T-helper 1 cell treated with Interleukin-12 subunit alpha and Interleukin-12 subunit beta and Interleukin-4 antibody, amounts not matched to agents 30 μg/mL and 1 μg/mL, for 36 hours (primary cell): ENCODE results near the gene BTNL9.
"Not testable (repeated sequence)": the region's sequence is repeated elsewhere in the genome, so short reads cannot be mapped to it uniquely, and the experiment has no call there.

ENCODE experiments used
- H3K27ac Mint-ChIP-seq: one replicate; pipeline ENCODE4 v1.8.0; 2021; ENCODE audit warnings: mild to moderate bottlenecking, mixed read lengths
- H3K27me3 Mint-ChIP-seq: one replicate; pipeline ENCODE4 v1.8.0; 2021; ENCODE audit warnings: low read depth, mixed read lengths
- H3K36me3 Mint-ChIP-seq: one replicate; pipeline ENCODE4 v1.8.0; 2021; ENCODE audit warnings: low read depth, mixed read lengths
- H3K4me1 Mint-ChIP-seq: one replicate; pipeline ENCODE4 v1.8.0; 2021; ENCODE audit warnings: low read depth, mixed read lengths
- H3K4me3 Mint-ChIP-seq: one replicate; pipeline ENCODE4 v1.8.0; 2021; ENCODE audit warnings: mild to moderate bottlenecking, moderate library complexity, mixed read lengths
- H3K9me3 Mint-ChIP-seq: one replicate; pipeline ENCODE4 v1.8.0; 2021; ENCODE audit warnings: mixed read lengths

Gene BTNL9

DNA sequence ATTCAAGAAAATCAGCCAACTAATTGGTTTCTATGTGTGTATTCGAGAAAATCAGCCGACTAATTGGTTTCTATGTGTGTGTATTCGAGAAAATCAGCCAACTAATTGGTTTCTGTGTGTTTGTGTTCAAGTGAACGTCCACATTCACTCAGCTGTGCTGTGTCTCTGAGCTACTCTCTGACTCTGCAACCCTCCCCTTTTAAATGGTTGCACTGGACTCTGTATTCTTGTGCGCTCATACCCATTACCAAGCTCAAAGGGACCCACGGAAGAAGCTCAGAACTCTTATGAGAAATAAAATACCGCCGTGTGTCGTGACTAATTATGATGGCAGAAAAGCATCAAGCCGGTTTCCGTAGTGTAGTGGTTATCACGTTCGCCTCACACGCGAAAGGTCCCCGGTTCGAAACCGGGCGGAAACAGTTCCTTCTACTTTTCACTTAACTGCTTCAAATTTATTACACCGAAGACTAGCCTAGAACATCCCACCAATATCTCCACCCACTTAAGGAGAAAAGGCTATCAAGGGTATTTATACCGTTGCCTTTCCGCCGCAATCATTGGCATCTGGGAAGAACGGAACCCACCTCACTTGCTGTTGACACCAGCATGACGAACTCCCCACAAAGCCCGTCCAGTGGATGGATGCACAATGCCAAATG, 56.8 kb downstream of the BTNL9 start:
- peaks cover 18% of the 10 kb centered on the region for H3K27me3 Mint-ChIP-seq
- H3K4me1 Mint-ChIP-seq, H3K4me3 Mint-ChIP-seq, H3K9me3 Mint-ChIP-seq, H3K27ac Mint-ChIP-seq, H3K36me3 Mint-ChIP-seq: not testable (repeated sequence)

DNA sequence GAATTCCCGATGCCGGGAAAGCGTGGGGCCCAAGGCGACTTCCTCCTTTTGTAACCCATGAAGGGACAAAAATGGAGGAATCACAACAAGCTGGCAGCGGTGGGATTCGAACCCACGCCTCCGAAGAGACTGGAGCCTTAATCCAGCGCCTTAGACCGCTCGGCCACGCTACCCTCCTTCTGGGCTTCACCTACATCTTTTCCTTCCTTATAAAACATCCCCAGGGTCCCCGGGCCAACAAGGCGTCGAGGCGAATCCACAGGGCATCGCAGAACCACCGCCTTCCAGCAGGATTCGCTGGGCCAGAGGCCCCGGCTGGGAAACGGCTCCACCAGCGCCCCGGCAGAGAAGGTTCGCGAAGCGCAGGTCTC, 57.3 kb downstream of the BTNL9 start:
- not testable (repeated sequence) for H3K36me3 Mint-ChIP-seq, H3K4me1 Mint-ChIP-seq, H3K27ac Mint-ChIP-seq, H3K4me3 Mint-ChIP-seq, H3K9me3 Mint-ChIP-seq
- H3K27me3 Mint-ChIP-seq, result peaks cover 18% of the 10 kb centered on the region

DNA sequence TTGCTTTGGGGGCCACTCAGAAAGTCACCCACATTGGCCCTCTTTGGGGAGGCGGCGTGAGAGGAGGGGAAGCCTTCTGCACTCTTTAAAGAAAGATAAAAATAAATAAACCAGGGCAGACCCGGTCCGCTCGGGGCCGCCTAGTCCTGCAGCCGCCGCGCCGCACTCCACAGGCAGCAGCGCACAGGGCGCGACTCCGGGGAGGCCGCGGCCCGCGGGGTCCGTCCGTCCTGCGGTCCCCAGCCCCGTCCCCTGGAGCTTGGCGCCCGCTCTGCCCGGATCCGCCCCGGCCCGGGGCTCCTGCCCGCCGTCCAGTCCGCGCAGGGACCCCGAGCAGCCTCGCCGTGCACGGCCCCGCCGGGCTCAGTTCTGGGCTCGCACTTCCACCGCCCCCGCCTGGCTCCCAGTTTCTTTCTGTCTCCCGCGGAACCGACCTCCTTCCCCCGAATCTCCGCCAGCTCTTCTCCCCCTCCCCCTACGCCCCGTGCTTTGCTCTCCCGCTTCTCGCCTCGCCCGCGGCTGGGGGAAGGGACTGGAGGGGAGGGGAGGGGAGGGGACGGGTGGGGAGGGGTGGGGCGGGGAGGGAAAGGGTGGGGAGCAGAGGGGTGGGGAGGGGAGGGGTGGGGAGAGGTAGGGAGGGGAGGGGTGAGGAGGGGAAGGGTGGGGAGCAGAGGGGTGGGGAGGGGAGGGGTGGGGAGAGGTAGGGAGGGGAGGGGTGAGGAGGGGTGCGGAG, 57.9 kb downstream of the BTNL9 start:
- peaks cover 18% of the 10 kb centered on the region for H3K27me3 Mint-ChIP-seq
- H3K9me3 Mint-ChIP-seq, H3K36me3 Mint-ChIP-seq, H3K4me3 Mint-ChIP-seq, H3K27ac Mint-ChIP-seq, H3K4me1 Mint-ChIP-seq: not testable (repeated sequence)

DNA sequence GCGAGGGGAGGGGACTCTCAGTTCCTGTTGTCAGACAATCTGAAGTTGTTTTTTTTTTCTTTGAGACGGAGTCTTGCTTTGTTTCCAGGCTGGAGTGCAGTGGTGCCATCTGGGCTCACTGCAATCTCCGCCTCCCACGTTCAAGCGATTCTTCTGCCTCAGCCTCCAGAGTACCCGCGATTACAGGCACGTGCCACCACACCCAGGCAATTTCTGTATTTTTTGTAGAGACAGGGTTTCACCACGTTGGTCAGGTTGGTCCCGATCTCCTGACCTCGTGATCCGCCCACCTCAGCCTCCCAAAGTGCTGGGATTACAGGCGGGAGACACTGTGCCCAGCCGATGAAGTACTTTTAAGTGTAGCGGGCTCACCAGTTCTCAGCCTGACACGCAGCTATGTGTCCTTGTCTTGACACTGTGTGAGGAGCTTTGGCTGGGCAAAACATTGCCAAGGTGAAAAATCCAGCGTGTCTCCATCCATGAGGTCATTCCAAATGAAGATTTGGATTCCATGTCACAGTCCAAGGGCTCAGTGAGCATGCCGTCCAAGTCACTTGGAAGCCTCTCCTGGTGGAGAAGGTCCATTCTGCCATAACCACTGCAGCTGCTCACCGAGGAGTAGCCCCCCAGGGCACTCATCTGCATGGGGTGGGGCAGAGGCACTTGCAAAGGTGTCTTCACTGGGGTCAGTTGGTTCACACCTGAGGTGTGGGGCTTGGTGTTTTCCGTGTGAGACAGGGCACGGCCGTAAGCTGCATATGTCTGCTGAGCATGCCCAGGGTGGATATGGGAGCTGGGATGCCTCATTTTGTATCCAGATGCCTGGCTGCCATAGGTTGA, 58.9 kb downstream of the BTNL9 start:
- H3K27ac Mint-ChIP-seq, result peak overlapping the region; percentile 31
- no peak overlapping the region for H3K4me3 Mint-ChIP-seq
- peaks cover 19% of the 10 kb centered on the region for H3K27me3 Mint-ChIP-seq
- H3K36me3 Mint-ChIP-seq, result peaks cover under 1% of the 10 kb centered on the region
- H3K4me1 Mint-ChIP-seq, result no peaks in the 10 kb centered on the region
- H3K9me3 Mint-ChIP-seq, result no peaks in the 10 kb centered on the region

DNA sequence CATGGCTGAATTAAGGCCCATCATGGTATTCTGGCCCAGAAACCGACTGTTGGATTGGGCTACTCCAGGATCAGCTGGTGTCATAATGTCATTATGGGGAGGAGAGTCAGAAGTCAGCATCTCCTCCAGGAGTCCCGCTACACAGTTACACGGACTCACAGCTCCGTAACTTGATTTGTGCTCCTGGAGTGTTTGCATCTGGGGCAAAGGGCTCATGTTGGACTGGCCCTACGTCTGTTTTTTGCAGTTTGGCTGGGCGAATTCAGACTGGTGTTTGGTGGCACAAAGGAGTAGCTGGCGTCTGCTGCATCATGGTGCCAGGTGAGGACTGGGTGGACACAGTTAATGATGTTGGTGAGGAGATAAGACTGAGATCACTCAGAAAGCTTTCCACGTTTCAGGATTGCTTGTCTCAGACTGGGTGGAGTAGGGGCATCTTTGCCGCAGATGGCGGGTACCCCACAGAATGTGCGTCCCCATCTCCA, 59.6 kb downstream of the BTNL9 start:
- Mint-ChIP-seq H3K4me3 (no peak overlapping the region), H3K36me3 (peaks cover 3% of the 10 kb centered on the region), H3K4me1 (peaks cover 3% of the 10 kb centered on the region), H3K27ac (peak overlapping the region; percentile 57), H3K27me3 (peaks cover 26% of the 10 kb centered on the region), H3K9me3 (no peaks in the 10 kb centered on the region)

DNA sequence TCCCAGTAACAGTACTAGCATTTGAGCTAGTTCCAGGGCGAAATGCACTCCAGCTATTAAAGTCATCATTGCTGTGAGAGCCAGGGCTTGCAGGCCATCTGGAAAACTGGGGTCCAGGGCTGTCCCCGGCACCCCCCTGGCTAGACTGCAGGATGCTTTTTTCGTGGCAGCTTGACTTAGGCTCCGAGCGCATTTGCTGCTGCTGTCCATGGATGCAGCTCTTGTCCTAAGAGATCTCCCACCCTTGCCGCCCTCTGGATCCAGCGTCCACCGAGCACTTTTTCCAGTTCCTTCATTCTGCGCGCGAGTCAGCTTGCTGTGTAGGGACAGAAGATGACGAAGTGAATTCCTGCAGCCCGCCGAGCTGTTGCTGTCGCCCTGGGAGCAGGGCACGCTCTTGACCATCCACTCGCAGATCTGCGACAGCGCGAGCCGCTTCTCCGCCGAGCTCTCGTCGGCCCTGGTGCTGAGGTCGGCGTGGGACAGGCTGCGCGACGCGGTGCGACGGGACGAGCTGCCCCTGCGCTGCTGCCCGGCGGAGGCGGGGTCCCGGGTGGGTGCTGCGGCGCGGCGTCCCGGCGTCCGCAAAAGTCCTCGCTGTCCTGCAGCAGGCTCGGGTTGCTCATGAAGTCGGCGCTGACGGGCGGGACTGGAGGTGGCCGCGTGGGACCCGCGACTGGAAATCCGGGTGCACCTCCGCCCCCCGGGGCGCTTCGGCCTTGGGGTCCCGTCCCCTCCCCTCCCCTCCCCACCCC, 60.2 kb downstream of the BTNL9 start:
- peaks cover 3% of the 10 kb centered on the region for H3K4me1 Mint-ChIP-seq
- H3K36me3 Mint-ChIP-seq, result peaks cover 3% of the 10 kb centered on the region
- H3K27me3 Mint-ChIP-seq, result peaks cover 29% of the 10 kb centered on the region
- no peak overlapping the region for H3K4me3 Mint-ChIP-seq
- peak overlapping the region; percentile 59 for H3K27ac Mint-ChIP-seq
- H3K9me3 Mint-ChIP-seq, result no peaks in the 10 kb centered on the region

DNA sequence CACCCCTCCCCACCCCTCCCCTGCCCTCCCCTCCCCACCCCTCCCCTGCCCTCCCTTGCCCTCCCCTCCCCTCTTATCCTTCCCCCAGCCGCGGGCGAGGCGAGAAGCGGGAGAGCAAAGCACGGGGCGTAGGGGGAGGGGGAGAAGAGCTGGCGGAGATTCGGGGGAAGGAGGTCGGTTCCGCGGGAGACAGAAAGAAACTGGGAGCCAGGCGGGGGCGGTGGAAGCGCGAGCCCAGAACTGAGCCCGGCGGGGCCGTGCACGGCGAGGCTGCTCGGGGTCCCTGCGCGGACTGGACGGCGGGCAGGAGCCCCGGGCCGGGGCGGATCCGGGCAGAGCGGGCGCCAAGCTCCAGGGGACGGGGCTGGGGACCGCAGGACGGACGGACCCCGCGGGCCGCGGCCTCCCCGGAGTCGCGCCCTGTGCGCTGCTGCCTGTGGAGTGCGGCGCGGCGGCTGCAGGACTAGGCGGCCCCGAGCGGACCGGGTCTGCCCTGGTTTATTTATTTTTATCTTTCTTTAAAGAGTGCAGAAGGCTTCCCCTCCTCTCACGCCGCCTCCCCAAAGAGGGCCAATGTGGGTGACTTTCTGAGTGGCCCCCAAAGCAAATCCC, 61.1 kb downstream of the BTNL9 start:
- H3K27me3 Mint-ChIP-seq, result peaks cover 37% of the 10 kb centered on the region
- not testable (repeated sequence) for H3K4me1 Mint-ChIP-seq, H3K9me3 Mint-ChIP-seq, H3K36me3 Mint-ChIP-seq, H3K27ac Mint-ChIP-seq, H3K4me3 Mint-ChIP-seq

DNA sequence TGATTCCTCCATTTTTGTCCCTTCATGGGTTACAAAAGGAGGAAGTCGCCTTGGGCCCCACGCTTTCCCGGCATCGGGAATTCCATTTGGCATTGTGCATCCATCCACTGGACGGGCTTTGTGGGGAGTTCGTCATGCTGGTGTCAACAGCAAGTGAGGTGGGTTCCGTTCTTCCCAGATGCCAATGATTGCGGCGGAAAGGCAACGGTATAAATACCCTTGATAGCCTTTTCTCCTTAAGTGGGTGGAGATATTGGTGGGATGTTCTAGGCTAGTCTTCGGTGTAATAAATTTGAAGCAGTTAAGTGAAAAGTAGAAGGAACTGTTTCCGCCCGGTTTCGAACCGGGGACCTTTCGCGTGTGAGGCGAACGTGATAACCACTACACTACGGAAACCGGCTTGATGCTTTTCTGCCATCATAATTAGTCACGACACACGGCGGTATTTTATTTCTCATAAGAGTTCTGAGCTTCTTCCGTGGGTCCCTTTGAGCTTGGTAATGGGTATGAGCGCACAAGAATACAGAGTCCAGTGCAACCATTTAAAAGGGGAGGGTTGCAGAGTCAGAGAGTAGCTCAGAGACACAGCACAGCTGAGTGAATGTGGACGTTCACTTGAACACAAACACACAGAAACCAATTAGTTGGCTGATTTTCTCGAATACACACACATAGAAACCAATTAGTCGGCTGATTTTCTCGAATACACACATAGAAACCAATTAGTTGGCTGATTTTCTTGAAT, 62.0 kb downstream of the BTNL9 start:
- not testable (repeated sequence) for H3K9me3 Mint-ChIP-seq, H3K27ac Mint-ChIP-seq, H3K4me3 Mint-ChIP-seq, H3K36me3 Mint-ChIP-seq, H3K4me1 Mint-ChIP-seq
- H3K27me3 Mint-ChIP-seq, result peaks cover 43% of the 10 kb centered on the region

DNA sequence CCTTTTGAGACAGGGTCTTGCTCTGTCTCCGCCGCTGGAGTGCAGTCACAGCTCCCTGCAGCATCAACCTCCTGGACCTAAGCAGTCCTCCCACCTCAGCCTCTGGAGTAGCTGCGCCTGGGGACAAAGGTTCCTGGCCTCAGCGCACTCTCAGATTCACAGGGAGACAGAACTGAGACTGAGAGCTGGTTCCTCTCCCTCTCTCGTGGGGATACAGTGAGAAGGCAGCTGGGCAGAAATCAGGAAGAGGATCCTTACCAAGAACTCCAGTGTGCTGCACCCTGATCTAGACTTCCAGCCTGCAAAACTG, 64.1 kb downstream of the BTNL9 start:
- Mint-ChIP-seq H3K27ac (peak overlapping the region; percentile 55), H3K4me3 (peak overlapping the region; percentile 76), H3K27me3 (peaks cover 41% of the 10 kb centered on the region)
- not testable (repeated sequence) for H3K9me3 Mint-ChIP-seq, H3K36me3 Mint-ChIP-seq, H3K4me1 Mint-ChIP-seq

DNA sequence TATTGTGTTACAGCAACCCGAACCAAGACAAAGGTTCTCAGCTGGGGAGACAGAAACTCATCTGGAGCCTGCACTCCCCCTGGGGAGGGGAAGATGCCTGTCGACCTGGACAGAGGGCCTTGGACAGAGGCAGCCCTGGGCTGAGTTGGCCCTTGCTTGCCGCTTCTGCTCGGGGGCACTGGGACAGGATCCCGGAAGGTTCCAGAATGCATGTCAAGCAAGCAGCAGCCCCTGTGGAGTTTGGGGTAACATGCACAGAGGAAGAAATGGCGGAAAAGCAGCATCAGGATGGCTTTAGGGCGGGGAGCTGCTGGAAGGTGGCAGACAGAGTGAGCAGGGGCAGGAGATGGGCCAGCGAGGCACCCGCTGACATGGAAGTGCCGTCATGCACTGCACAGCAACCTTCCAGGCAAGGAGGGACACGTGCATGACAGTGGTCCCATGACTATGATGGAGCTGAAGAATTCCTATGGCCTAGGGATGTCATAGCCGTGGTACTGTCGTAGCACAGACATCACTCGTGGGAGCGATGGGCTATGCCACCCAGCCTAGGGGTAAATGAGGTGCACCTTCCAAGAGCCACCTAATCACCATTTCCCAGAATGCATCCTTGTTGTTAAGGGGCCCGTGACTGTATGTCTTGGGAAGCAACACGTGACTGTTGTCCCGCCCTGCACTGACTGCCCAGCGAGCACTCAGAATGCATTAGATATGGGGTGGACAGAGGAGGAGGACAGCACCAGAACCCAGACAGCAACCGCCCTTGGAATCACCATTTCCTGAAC, 64.7 kb downstream of the BTNL9 start:
- peaks cover 36% of the 10 kb centered on the region for H3K27me3 Mint-ChIP-seq
- H3K4me1 Mint-ChIP-seq, H3K4me3 Mint-ChIP-seq, H3K36me3 Mint-ChIP-seq, H3K9me3 Mint-ChIP-seq, H3K27ac Mint-ChIP-seq: not testable (repeated sequence)

DNA sequence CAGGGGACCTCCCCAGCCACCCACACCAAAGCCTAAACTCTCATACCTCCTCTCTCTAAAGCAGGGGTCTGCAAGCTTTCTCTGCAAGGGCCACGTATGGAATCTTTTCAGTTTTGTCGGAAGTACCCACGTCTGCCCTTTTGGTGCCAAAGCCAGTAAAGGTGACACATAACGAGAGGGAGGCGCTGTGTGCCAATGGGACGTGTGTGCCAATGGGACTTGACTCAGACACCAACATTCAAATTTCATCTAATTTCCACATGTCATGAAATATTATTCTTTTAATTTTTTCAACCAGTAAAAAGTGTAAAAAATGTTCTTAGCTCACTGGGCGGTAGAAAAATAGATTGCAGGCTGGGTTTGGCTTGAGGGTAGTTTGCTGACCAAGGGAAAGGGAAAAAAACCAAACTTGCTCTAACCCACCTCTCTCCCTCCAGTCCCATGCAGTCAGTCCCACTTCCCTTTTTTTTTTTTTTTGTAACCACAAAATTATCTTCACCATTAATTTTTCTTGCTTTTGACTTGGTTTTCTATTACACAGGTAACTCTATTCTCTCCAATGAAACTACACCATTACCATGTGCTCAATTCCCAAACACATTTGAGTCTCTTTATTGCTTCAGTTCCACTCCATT, 65.4 kb downstream of the BTNL9 start:
- peaks cover 32% of the 10 kb centered on the region for H3K27me3 Mint-ChIP-seq

DNA sequence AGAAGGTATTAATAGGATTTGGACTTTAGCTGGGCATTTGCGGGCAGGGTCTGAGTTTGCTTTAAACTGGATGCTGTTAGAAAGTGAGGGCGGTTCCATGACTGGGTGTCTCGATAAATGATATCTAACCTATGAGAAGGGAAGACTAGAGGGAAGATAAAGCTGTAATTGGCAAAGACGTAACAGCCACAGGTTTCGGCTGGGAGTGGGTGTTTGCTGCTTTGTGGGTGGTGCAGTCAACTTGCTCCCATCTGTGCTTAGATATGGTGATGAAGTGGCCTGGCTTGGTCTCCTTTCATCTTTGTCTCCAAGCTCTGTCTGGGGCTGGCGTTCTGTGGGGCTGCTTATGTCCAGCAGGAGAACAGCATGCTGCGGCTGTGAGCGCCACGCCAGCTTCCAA, 67.6 kb downstream of the BTNL9 start:
- Mint-ChIP-seq H3K36me3 (peaks cover 3% of the 10 kb centered on the region), H3K27me3 (peaks cover 40% of the 10 kb centered on the region), H3K9me3 (no peaks in the 10 kb centered on the region), H3K4me1 (peaks cover 3% of the 10 kb centered on the region), H3K27ac (no peak overlapping the region), H3K4me3 (no peak overlapping the region)

More for the DNA sequence above, 65.4 kb downstream of the BTNL9 start:
- no peak overlapping the region for H3K4me3 Mint-ChIP-seq
- H3K9me3 Mint-ChIP-seq, result no peaks in the 10 kb centered on the region
- H3K36me3 Mint-ChIP-seq, result peaks cover 3% of the 10 kb centered on the region
- peaks cover 3% of the 10 kb centered on the region for H3K4me1 Mint-ChIP-seq
- no peak overlapping the region for H3K27ac Mint-ChIP-seq
